ENCODE measurements around the gene KCNJ9.

DNA sequence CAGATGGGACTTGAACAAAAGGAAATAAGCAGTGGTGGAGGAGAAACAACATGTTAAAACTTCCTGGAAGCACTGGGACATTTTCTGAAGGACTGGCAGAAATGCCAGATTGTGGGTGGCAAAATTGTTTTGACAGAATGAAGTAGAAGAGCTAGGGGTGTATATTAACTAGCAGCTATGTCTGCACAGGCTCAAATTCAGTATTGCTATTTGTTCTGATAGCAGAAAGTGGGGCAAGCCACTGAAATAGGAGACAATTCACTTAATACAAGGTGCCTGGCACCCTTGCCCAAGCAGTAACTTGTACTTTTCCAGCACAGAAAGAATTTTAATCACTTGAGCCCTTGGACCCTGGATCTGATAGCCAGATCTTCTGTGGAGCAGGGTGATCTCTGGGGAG, 37.8 kb upstream of the KCNJ9 start:
- TF ChIP-seq GATA2 (IDR thresholded peaks at IDR 0.05; ENCODE audit: low read depth, low read length) (no peak), GATA3 (IDR thresholded peaks at IDR 0.05; ENCODE audit: low read depth, low read length) (no peak)

Measured in SH-SY5Y (cell line).